Liver (tissue), 3 donors: ENCODE data around the gene RECQL5.

Experiments used
- EGR1 ChIP-seq, 2 donors: IDR thresholded peaks; 2 replicates each; pipeline ENCODE4 v1.6.1; 2016 to 2018; ENCODE audit warnings: antibody characterized with exemption in 2 of 2, low read depth in 2 of 2
- GABPA ChIP-seq, 2 donors: IDR thresholded peaks in 1 of 2; conservative IDR thresholded peaks in 1 of 2; 2 replicates each; pipeline ENCODE4 v1.6.1; 2016; ENCODE audit warnings: antibody characterized with exemption in 2 of 2, mild to moderate bottlenecking in 1 of 2, moderate library complexity in 1 of 2
- HNF4A ChIP-seq, 2 donors: conservative IDR thresholded peaks; 2 replicates each; pipeline ENCODE4 v1.6.1; 2016; ENCODE audit warnings: antibody characterized with exemption in 2 of 2, mild to moderate bottlenecking in 2 of 2
- RAD21 ChIP-seq, 2 donors: IDR thresholded peaks; 2 replicates each; pipeline ENCODE4 v1.6.1; 2016; ENCODE audit warnings: antibody characterized with exemption in 2 of 2, mild to moderate bottlenecking in 2 of 2
- SP1 ChIP-seq: IDR thresholded peaks from 2 replicates; pipeline ENCODE4 v1.6.1; 2018; ENCODE audit warnings: antibody characterized with exemption, mild to moderate bottlenecking
- TAF1 ChIP-seq: conservative IDR thresholded peaks from 2 replicates; pipeline ENCODE4 v1.6.1; 2016; ENCODE audit warnings: antibody characterized with exemption, mild to moderate bottlenecking
- YY1 ChIP-seq: IDR thresholded peaks from 2 replicates; pipeline ENCODE4 v1.6.1; 2016; ENCODE audit warnings: antibody characterized with exemption, mild to moderate bottlenecking
- TF ChIP-seq, protein P1 (sequence below): IDR thresholded peaks from 2 replicates; pipeline ENCODE4 v1.6.1; 2016; ENCODE audit warnings: antibody characterized with exemption
- TF ChIP-seq, protein P2 (sequence below): fragments of 150-350 bp; IDR thresholded peaks from 2 replicates; pipeline ENCODE4 v1.5.1; 2017; ENCODE audit warnings: improper control_type of control experiment, low read depth, low read length; ENCODE audit not compliant: missing input control
- TF ChIP-seq, protein P3 (sequence below): IDR thresholded peaks from 2 replicates; pipeline ENCODE4 v1.6.1; 2016; ENCODE audit warnings: antibody characterized with exemption
- TF ChIP-seq, protein P4 (sequence below): IDR thresholded peaks from 2 replicates; pipeline ENCODE4 v1.6.1; 2016; ENCODE audit warnings: antibody characterized with exemption, mild to moderate bottlenecking
- TF ChIP-seq, protein P5 (sequence below): IDR thresholded peaks from 2 replicates; pipeline ENCODE4 v1.6.1; 2016; ENCODE audit warnings: antibody characterized with exemption
- donor health status: healthy.
- donor health status: healthy.

DNA sequence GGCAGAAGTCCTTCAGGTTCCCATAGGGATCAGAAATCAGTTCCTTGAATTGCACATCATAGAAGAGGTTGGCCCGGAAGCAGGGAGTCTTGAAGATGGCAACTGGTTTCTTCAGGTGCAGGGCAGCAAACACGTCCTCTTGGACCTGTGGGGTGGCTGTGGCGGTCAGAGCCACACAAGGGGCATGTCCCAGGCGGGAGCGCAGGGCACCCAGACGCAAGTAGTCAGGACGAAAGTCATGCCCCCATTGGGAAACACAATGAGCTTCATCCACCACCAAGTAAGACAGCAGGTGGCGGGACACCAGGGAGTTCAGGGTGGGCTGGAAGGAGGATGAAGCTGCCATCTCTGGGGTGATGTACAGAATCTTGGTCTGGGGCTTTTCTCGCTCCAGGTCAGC lies 4.4 kb downstream of the RECQL5 start:
- TF ChIP-seq TAF1 (no peak), GABPA (IDR thresholded peaks at IDR 0.05 in 1 of 2, conservative IDR thresholded peaks at IDR 0.05 in 1 of 2) (no peak), SP1 (no peak), HNF4A (conservative IDR thresholded peaks at IDR 0.05) (no peak), EGR1 (IDR thresholded peaks at IDR 0.05; ENCODE audit: low read depth in 2 of 2) (no peak), RAD21 (IDR thresholded peaks at IDR 0.05) (no peak), YY1 (no peak)
- TF ChIP-seq, protein P1, sequence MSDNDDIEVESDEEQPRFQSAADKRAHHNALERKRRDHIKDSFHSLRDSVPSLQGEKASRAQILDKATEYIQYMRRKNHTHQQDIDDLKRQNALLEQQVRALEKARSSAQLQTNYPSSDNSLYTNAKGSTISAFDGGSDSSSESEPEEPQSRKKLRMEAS, result no peak
- TF ChIP-seq, protein P2, sequence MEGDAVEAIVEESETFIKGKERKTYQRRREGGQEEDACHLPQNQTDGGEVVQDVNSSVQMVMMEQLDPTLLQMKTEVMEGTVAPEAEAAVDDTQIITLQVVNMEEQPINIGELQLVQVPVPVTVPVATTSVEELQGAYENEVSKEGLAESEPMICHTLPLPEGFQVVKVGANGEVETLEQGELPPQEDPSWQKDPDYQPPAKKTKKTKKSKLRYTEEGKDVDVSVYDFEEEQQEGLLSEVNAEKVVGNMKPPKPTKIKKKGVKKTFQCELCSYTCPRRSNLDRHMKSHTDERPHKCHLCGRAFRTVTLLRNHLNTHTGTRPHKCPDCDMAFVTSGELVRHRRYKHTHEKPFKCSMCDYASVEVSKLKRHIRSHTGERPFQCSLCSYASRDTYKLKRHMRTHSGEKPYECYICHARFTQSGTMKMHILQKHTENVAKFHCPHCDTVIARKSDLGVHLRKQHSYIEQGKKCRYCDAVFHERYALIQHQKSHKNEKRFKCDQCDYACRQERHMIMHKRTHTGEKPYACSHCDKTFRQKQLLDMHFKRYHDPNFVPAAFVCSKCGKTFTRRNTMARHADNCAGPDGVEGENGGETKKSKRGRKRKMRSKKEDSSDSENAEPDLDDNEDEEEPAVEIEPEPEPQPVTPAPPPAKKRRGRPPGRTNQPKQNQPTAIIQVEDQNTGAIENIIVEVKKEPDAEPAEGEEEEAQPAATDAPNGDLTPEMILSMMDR, result no peak
- TF ChIP-seq, protein P3, sequence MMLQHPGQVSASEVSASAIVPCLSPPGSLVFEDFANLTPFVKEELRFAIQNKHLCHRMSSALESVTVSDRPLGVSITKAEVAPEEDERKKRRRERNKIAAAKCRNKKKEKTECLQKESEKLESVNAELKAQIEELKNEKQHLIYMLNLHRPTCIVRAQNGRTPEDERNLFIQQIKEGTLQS, result no peak
- TF ChIP-seq, protein P4, sequence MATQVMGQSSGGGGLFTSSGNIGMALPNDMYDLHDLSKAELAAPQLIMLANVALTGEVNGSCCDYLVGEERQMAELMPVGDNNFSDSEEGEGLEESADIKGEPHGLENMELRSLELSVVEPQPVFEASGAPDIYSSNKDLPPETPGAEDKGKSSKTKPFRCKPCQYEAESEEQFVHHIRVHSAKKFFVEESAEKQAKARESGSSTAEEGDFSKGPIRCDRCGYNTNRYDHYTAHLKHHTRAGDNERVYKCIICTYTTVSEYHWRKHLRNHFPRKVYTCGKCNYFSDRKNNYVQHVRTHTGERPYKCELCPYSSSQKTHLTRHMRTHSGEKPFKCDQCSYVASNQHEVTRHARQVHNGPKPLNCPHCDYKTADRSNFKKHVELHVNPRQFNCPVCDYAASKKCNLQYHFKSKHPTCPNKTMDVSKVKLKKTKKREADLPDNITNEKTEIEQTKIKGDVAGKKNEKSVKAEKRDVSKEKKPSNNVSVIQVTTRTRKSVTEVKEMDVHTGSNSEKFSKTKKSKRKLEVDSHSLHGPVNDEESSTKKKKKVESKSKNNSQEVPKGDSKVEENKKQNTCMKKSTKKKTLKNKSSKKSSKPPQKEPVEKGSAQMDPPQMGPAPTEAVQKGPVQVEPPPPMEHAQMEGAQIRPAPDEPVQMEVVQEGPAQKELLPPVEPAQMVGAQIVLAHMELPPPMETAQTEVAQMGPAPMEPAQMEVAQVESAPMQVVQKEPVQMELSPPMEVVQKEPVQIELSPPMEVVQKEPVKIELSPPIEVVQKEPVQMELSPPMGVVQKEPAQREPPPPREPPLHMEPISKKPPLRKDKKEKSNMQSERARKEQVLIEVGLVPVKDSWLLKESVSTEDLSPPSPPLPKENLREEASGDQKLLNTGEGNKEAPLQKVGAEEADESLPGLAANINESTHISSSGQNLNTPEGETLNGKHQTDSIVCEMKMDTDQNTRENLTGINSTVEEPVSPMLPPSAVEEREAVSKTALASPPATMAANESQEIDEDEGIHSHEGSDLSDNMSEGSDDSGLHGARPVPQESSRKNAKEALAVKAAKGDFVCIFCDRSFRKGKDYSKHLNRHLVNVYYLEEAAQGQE, result no peak
- TF ChIP-seq, protein P5, sequence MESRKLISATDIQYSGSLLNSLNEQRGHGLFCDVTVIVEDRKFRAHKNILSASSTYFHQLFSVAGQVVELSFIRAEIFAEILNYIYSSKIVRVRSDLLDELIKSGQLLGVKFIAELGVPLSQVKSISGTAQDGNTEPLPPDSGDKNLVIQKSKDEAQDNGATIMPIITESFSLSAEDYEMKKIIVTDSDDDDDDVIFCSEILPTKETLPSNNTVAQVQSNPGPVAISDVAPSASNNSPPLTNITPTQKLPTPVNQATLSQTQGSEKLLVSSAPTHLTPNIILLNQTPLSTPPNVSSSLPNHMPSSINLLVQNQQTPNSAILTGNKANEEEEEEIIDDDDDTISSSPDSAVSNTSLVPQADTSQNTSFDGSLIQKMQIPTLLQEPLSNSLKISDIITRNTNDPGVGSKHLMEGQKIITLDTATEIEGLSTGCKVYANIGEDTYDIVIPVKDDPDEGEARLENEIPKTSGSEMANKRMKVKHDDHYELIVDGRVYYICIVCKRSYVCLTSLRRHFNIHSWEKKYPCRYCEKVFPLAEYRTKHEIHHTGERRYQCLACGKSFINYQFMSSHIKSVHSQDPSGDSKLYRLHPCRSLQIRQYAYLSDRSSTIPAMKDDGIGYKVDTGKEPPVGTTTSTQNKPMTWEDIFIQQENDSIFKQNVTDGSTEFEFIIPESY, result no peak
